HG02970 (cell line): ENCODE results near the gene PIGL.
"Not testable (repeated sequence)": the region's sequence is repeated elsewhere in the genome, so short reads cannot be mapped to it uniquely, and the experiment has no call there.

Experiments
- ATAC-seq: cut with Tn5 transposase; IDR thresholded peaks from one replicate; pipeline ENCODE4 v1.9.1; 2021; ENCODE audit warnings: mild to moderate bottlenecking, moderate library complexity, moderate number of reproducible peaks; ENCODE audit not compliant: unreplicated experiment, low FRiP score

PIGL gene

DNA sequence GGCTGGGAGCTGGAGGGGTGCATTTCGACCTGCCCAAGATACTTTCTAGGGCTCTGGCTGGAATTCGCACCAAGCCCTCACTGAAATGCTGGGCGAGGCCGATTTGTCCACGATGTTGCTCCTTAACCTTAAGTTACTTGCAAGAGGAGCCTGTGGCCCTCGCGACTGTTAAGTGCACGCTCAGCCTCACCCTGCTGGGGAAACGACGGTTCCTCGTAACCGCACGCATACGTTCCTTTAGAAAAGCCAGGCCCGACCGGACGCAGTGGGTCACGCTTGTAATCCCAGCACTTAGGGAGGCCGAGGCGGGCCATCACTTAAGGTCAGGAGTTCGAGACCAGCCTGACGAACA is 1.1 kb upstream of the PIGL start:
- no peak for ATAC-seq

GRCh38 chr17:16216341-16217001 is 539 bp upstream of the PIGL start:
- ATAC-seq, result not testable (repeated sequence)

DNA sequence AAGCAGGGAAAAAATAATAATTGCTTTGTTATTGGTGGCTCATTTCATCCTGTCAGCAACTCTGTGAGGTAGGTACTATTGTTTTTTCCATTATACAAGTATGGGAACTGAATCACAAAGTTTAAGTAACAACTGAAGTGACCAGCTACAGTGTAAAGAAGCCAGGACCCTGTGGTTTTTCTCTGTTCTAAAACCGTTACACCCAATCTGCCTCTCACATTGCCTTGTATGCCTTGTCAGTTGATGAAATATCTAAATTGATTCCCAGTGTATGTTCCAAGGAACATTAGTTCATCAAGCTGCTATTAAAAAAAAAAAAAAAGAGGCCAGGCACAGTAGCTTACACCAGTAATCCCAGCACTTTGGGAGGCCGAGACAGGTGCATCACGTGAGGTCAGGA is 5.4 kb downstream of the PIGL start:
- ATAC-seq, result no peak

GRCh38 chr17:16229912-16230561 is 13.0 kb downstream of the PIGL start:
- ATAC-seq, result not testable (repeated sequence)

DNA sequence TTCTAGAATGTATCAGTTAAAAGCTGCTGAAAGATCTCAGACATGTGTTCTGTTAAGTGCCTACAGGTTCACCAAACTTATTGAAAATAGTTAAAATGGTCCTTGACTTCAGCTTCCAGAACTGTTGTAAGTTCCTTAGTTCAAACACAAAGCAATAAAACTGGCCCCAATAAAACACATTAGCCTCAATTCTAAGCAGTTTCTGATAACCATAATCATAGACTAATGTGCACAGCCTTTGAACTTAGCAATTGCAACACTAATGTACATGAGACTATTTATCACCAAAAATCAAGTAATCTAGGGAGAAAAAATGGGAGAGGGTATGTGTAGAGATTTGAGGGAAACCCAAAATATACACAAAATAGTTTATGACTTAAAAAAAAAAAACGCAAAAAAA is 15.4 kb downstream of the PIGL start:
- no peak for ATAC-seq

DNA sequence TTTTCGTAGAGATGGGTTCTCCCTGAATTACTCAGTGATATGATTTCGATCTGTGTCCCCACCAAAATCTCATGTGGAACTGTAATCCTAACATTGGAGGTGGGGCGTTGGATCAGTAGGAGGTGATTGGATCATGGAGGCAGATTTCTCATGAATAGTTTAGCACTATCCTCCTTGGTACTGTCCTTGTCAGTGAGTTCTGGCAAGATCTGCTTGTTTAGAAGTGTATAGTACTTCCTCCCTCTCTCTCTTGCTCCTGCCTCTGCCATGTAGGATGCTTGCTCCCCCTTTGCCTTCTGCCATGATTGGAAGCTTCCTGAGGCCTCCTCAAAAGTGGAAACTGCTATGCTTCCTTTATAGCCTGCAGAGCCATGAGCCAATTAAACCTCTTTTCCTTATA is 22.9 kb downstream of the PIGL start:
- ATAC-seq, result no peak

DNA sequence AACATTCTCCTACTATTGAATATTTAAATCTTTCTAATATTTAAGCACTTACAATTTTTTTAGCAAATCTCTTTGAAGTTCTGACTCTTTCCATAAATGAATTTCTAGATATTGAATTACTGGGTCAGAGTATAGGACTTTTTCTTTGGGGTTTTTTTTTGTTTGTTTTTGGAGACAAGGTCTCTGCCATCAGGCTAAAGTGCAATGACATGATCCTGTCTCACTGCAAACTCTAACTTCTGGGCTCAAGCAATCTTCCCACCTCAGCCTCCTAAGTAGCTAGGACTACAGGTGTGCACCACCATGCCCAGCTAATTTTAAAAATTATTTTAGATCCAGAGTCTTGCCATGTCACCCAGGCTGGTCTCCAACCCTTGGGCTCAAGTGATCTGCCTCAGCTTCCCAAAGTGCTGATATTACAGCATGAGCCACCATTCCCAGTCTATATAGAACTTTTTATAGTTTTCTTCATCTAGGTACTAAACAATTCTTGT is 24.9 kb downstream of the PIGL start:
- ATAC-seq, result no peak

GRCh38 chr17:16243385-16243784 is 26.4 kb downstream of the PIGL start:
- no peak for ATAC-seq

DNA sequence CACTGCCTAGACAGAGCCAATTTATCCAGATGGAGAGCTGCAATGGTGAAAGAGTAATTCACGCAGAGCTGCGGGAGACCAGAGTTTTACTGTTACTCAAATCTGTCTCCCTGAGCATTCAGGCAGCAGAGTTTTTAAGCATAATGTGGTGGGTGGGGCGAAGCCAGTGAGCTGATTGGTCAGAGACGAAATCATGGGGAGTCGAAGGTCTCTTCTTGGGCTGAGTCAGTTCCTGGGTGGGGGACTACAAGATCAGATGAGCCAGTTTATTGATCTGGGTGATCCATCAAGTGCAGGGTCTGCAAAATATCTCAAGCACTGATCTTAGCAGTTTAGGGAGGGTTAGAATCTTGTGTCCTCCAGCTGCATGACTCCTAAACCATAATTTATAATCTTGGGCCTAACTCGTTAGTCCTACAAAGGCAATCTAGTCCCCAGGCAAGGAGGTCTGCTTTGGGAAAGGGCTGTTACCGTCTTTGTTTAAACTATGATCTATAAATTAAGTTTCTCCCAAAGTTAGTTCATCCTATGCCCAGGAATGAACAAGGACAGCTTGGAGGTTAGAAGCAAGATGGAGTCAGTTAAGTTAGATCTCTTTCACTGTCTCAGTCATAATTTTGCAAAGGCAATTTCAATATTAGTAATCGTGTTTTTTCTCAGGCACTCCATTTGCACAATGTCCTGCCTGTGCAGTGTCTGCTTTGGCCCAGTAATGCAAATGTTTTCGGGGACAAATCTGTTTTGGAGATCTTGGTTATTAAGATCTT is 27.0 kb downstream of the PIGL start:
- ATAC-seq, result no peak

GRCh38 chr17:16247586-16247984 is 30.6 kb downstream of the PIGL start:
- no peak for ATAC-seq

DNA sequence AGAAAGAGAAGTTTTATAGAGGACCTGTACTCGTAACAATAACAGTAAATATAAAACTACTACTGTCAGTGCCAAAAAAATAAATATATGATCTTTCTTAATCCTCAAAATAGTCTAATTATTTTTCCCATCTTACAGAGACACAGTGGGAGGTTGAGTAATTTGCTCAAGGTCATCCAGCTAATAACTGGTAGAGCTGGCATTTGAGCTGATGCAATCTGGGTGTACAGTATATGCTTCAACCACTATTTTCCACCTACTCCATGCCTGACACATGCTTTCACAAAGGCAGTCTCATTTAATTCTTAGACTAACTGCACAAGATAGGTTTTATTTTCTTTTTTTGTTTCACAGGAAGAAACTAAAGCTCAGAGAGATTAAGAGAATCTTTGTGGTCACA is 33.6 kb downstream of the PIGL start:
- no peak for ATAC-seq

GRCh38 chr17:16251043-16251442 is 34.0 kb downstream of the PIGL start:
- no peak for ATAC-seq

GRCh38 chr17:16251556-16251955 is 34.5 kb downstream of the PIGL start:
- no peak for ATAC-seq

- no peak for ATAC-seq
Observed at GRCh38 chr17:16254773-16255400, 37.9 kb downstream of the PIGL start.

GRCh38 chr17:16255481-16255921 is 38.5 kb downstream of the PIGL start:
- ATAC-seq, result no peak

DNA sequence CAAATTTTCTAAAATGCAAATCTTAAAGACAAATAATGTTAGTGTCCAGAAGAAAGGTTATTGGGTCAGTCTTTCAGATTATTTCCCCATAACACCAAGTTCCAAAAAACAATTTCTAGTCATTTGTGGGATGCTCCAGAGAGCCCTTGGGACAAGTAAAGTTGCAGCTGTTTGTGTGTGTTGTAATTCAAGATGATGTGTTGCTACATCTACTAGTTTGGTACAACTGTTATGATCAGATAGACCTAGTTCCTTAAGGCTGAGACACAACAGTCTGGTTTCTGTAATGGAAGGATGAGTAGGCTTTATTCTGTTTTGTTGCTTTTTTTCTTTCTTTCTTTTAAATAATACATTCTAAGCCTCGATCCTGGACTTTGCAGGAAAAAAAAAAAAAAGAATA is 41.9 kb downstream of the PIGL start:
- ATAC-seq, result no peak

GRCh38 chr17:16259926-16260325 is 42.9 kb downstream of the PIGL start:
- no peak for ATAC-seq

DNA sequence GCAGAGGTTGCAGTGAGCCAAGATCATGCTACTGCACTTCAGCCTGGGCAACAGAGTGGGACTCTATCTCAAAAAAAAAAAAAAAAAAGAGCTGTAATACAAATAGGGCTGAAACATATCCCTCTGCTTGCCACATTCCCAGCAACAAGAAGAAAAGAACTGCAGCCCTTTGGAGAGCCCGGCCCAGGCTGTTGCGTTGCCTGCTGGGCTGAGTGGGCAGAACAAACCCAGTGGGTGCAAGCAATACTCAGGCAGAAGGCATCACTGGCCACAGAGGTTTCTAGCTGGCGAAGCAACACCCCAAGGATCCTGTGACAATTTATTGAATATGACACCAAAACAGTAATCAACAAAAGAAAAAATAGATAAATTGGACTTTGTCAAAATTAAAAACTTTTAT is 44.0 kb downstream of the PIGL start:
- ATAC-seq, result no peak

- ATAC-seq, result no peak
Observed at GRCh38 chr17:16262201-16262600, 45.2 kb downstream of the PIGL start.

GRCh38 chr17:16267174-16267573 is 50.2 kb downstream of the PIGL start:
- no peak for ATAC-seq

- no peak for ATAC-seq
Observed at GRCh38 chr17:16269658-16270057, 52.6 kb downstream of the PIGL start.
